SU-DHL-6 (cell line): Measurements from ENCODE around the gene CCDC85B.
"Not testable (repeated sequence)": the region's sequence is repeated elsewhere in the genome, so short reads cannot be mapped to it uniquely, and the experiment has no call there.

Experiments
- H2AFZ ChIP-seq: fragments of 200-600 bp; sonication (generic); 2 replicates; pipeline ENCODE4 v1.6.1; 2014; ENCODE audit warnings: low read depth, mild to moderate bottlenecking, moderate library complexity, mixed read lengths, antibody characterized with exemption, low read length; ENCODE audit not compliant: severe bottlenecking
- H3F3A ChIP-seq: fragments of 200-600 bp; shearing (Covaris generic); 2 replicates; pipeline ENCODE4 v1.6.0; 2016; ENCODE audit warnings: antibody characterized with exemption, mild to moderate bottlenecking; ENCODE audit not compliant: insufficient read depth
- H3K27ac ChIP-seq: fragments of 200-600 bp; sonication (generic); 2 replicates; pipeline ENCODE4 v1.5.1; 2016; ENCODE audit warnings: low read depth, mild to moderate bottlenecking, low read length, moderate library complexity, mixed read lengths
- H3K27me3 ChIP-seq: fragments of 200-600 bp; sonication (generic), shearing (Covaris generic); 2 replicates; pipeline ENCODE4 v1.6.0; 2014; ENCODE audit warnings: mild to moderate bottlenecking, low read length
- H3K36me3 ChIP-seq: fragments of 200-600 bp; sonication (generic); 2 replicates; pipeline ENCODE4 v1.6.1; 2014; ENCODE audit warnings: mild to moderate bottlenecking, low read length, mixed read lengths
- H3K4me2 ChIP-seq: fragments of 300-600, 200-600 bp; shearing (Covaris generic), sonication (generic); 2 replicates; pipeline ENCODE4 v1.6.0; 2014; ENCODE audit warnings: low read length, low read depth, mild to moderate bottlenecking; ENCODE audit not compliant: poor library complexity, severe bottlenecking
- H3K4me3 ChIP-seq: fragments of 200-600 bp; sonication (generic); 2 replicates; pipeline ENCODE4 v1.5.1; 2014; ENCODE audit warnings: antibody characterized with exemption, low read length, mild to moderate bottlenecking, mixed read lengths; ENCODE audit not compliant: insufficient read depth, poor library complexity, severe bottlenecking
- H3K79me2 ChIP-seq: fragments of 200-600 bp; sonication (generic); 2 replicates; pipeline ENCODE4 v1.6.1; 2014; ENCODE audit warnings: mild to moderate bottlenecking, low read length, moderate library complexity; ENCODE audit not compliant: insufficient read depth
- H3K9ac ChIP-seq: fragments of 200-600 bp; sonication (generic); 2 replicates; pipeline ENCODE4 v1.7.0; 2014; ENCODE audit warnings: mild to moderate bottlenecking, low read length
- H3K9me2 ChIP-seq: fragments of 200-600 bp; sonication (generic); replicated peaks from 2 replicates; pipeline ENCODE4 v1.6.1; 2014; ENCODE audit warnings: low read length; ENCODE audit not compliant: insufficient read depth
- H3K9me3 ChIP-seq: fragments of 200-600 bp; sonication (generic); 2 replicates; pipeline ENCODE4 v1.6.1; 2014; ENCODE audit warnings: low read length, mixed read lengths; ENCODE audit not compliant: insufficient read depth
- H4K20me1 ChIP-seq: fragments of 200-600 bp; sonication (generic); 2 replicates; pipeline ENCODE4 v1.6.1; 2014; ENCODE audit warnings: low read depth, mild to moderate bottlenecking, antibody characterized with exemption, low read length, moderate library complexity, mixed read lengths
- EZH2phosphoT487 ChIP-seq: fragments of 200-600 bp; sonication (generic), shearing (Covaris generic); conservative IDR thresholded peaks from 2 replicates; pipeline ENCODE4 v1.6.1; 2018; ENCODE audit warnings: mild to moderate bottlenecking, antibody characterized with exemption, low read length, moderate library complexity, mixed read lengths
- TF ChIP-seq, protein P1 (sequence below): fragments of 200-600 bp; sonication (generic); IDR thresholded peaks from one replicate; pipeline ENCODE4 v1.5.1; 2017; ENCODE audit warnings: antibody characterized with exemption, mild to moderate bottlenecking, low read length, moderate library complexity; ENCODE audit not compliant: insufficient read depth, poor library complexity, severe bottlenecking

The CCDC85B gene

GRCh38 chr11:65844231-65844872 is 46.1 kb upstream of the CCDC85B start:
- Histone ChIP-seq H3K27me3 (no peaks in the 10 kb centered on the region), H3K9me2 (no peaks in the 10 kb centered on the region), H3K9ac (no peak overlapping the region), H3K27ac (no peak overlapping the region), H4K20me1 (no peaks in the 10 kb centered on the region), H3K36me3 (no peaks in the 10 kb centered on the region), H3K9me3 (no peaks in the 10 kb centered on the region), H3K79me2 (no peaks in the 10 kb centered on the region), H3F3A (no peaks in the 10 kb centered on the region; the same call in 1 of the 2 replicates), H2AFZ (no peak overlapping the region), H3K4me3 (no peak overlapping the region), H3K4me2 (no peak overlapping the region)
- TF ChIP-seq EZH2phosphoT487, result no peak
- TF ChIP-seq, protein P1, sequence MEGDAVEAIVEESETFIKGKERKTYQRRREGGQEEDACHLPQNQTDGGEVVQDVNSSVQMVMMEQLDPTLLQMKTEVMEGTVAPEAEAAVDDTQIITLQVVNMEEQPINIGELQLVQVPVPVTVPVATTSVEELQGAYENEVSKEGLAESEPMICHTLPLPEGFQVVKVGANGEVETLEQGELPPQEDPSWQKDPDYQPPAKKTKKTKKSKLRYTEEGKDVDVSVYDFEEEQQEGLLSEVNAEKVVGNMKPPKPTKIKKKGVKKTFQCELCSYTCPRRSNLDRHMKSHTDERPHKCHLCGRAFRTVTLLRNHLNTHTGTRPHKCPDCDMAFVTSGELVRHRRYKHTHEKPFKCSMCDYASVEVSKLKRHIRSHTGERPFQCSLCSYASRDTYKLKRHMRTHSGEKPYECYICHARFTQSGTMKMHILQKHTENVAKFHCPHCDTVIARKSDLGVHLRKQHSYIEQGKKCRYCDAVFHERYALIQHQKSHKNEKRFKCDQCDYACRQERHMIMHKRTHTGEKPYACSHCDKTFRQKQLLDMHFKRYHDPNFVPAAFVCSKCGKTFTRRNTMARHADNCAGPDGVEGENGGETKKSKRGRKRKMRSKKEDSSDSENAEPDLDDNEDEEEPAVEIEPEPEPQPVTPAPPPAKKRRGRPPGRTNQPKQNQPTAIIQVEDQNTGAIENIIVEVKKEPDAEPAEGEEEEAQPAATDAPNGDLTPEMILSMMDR, result no peak

DNA sequence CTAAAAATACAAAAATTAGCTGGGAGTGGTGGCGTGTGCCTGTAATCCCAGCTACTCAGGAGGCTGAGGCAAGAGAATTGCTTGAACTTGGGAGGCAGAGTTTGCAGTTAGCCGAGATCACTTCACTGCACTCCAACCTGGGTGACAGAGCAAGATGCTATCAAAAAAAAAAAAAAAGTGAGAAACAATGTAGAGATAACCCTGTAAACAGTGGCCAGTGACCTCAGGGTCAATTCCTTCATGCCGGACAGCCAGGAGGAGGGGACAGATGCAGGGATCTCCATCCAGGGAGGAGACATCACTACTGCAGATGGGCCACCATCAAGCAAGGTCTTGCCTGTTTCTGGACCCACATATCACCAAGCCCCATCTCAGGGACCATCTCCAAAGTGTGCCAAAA is 42.7 kb upstream of the CCDC85B start:
- H3K79me2 ChIP-seq, result no peaks in the 10 kb centered on the region
- no peaks in the 10 kb centered on the region for H3K9me3 ChIP-seq
- H3K4me3 ChIP-seq, result no peak overlapping the region
- H3F3A ChIP-seq, result peaks cover 5% of the 10 kb centered on the region; the same call in 1 of the 2 replicates
- H3K27ac ChIP-seq, result no peak overlapping the region
- no peaks in the 10 kb centered on the region for H3K9me2 ChIP-seq
- no peak overlapping the region for H3K9ac ChIP-seq
- TF ChIP-seq, protein P1, result no peak
- no peak for TF ChIP-seq EZH2phosphoT487
- no peaks in the 10 kb centered on the region for H3K27me3 ChIP-seq
- H3K36me3 ChIP-seq, result no peaks in the 10 kb centered on the region
- H4K20me1 ChIP-seq, result no peaks in the 10 kb centered on the region
- no peak overlapping the region for H3K4me2 ChIP-seq
- H2AFZ ChIP-seq, result no peak overlapping the region

- H4K20me1 ChIP-seq, result not testable (repeated sequence)
Measured at GRCh38 chr11:65848693-65849092, 41.8 kb upstream of the CCDC85B start.

GRCh38 chr11:65849366-65849765 is 41.1 kb upstream of the CCDC85B start:
- Histone ChIP-seq H3F3A (peaks cover 18% of the 10 kb centered on the region; the same call in 1 of the 2 replicates), H3K9ac (no peak overlapping the region), H3K4me3 (no peak overlapping the region), H2AFZ (no peak overlapping the region), H3K79me2 (no peaks in the 10 kb centered on the region), H3K36me3 (peaks cover 2% of the 10 kb centered on the region; the same call in 1 of the 2 replicates), H4K20me1 (no peaks in the 10 kb centered on the region; the same call in 1 of the 2 replicates), H3K27me3 (no peaks in the 10 kb centered on the region), H3K4me2 (no peak overlapping the region), H3K9me3 (no peaks in the 10 kb centered on the region), H3K9me2 (no peaks in the 10 kb centered on the region), H3K27ac (no peak overlapping the region)
- TF ChIP-seq, protein P1, result no peak
- no peak for TF ChIP-seq EZH2phosphoT487

More at GRCh38 chr11:65848693-65849092, 41.8 kb upstream of the CCDC85B start:
- H3F3A ChIP-seq, result peaks cover 13% of the 10 kb centered on the region
- H3K9me3 ChIP-seq, H3K4me3 ChIP-seq, H3K36me3 ChIP-seq, H3K9ac ChIP-seq, H3K27me3 ChIP-seq, H2AFZ ChIP-seq, H3K27ac ChIP-seq, H3K4me2 ChIP-seq, H3K79me2 ChIP-seq, H3K9me2 ChIP-seq: not testable (repeated sequence)
